Activated naive CD4-positive, alpha-beta T cell treated with anti-CD3 and anti-CD28 coated beads, Interleukin-2, amount 50 U/mL, for 24 hours (primary cell): ENCODE data around the gene DPYD.

Source experiments
- H3K27ac Mint-ChIP-seq: one replicate; pipeline ENCODE4 v1.8.0; 2021; ENCODE audit warnings: mild to moderate bottlenecking, mixed read lengths
- H3K27me3 Mint-ChIP-seq: one replicate; pipeline ENCODE4 v1.8.0; 2021; ENCODE audit warnings: mixed read lengths
- H3K36me3 Mint-ChIP-seq: one replicate; pipeline ENCODE4 v1.8.0; 2021; ENCODE audit warnings: mixed read lengths
- H3K4me1 Mint-ChIP-seq: one replicate; pipeline ENCODE4 v1.8.0; 2021; ENCODE audit warnings: mixed read lengths
- H3K4me3 Mint-ChIP-seq: one replicate; pipeline ENCODE4 v1.8.0; 2021; ENCODE audit warnings: mild to moderate bottlenecking, mixed read lengths
- H3K9me3 Mint-ChIP-seq: one replicate; pipeline ENCODE4 v1.8.0; 2021; ENCODE audit warnings: mixed read lengths

Gene DPYD

DNA sequence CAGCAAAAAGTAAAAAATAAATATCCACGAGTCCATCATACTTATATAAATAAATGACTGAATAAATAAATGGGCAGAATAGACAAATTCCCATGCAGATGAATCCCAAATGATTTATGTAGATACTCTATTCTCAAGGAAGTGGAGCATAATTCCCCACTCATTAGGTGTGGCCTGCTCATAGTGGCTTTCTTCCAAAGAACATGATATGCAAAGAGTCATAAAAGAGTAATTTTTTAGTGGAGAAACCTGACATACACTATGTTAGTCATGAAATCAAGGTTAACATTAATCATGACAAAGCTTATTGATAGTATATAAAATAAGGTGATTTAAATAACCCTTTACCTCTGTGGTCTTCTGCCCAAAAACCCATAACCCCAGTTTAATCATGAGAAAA, 298.9 kb downstream of the DPYD start:
- Mint-ChIP-seq H3K36me3 (peaks cover 6% of the 10 kb centered on the region), H3K9me3 (no peaks in the 10 kb centered on the region), H3K27me3 (no peaks in the 10 kb centered on the region), H3K4me1 (peaks cover 3% of the 10 kb centered on the region), H3K4me3 (no peak overlapping the region), H3K27ac (no peak overlapping the region)

DNA sequence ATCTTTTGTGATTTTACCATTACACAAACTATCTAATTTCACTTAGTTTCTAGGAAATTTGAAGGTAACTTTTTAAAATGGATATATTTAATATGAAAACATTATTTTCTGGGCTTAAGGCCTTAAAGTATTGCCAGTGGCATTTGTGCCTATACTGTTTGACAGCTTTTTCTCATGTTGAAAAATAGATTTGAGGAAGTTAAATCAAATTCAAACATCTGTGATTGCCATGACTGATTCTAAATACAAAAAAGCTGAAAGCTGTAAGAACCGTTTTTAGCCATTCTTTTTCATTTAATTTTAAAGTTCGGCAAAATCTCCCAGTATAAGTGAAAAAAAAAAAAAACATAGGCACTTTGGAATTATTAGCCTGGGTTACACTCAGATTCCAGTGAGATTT, 301.1 kb downstream of the DPYD start:
- H3K36me3 Mint-ChIP-seq = peaks cover 14% of the 10 kb centered on the region

DNA sequence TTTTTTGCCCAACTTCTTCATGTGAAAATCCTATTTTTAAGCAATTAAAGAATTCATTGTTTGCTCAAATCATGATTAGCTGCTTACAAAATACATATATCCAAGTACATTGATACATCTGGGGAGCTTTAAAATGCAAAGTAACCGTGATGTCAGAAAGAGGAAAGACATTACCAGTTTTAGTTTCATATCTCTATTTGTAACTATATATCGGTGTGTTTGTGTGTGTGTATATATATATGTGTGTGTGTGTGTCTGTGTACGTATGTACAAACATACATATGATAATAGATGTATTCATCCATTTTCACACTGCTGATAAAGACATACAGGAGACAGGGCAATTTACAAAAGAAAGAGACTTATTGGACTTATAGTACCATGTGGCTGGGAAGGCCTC, 310.1 kb downstream of the DPYD start:
- no peak overlapping the region for H3K27ac Mint-ChIP-seq
- H3K4me3 Mint-ChIP-seq = no peak overlapping the region
- no peaks in the 10 kb centered on the region for H3K27me3 Mint-ChIP-seq
- H3K36me3 Mint-ChIP-seq = peaks cover 17% of the 10 kb centered on the region
- H3K9me3 Mint-ChIP-seq = peaks cover 9% of the 10 kb centered on the region
- H3K4me1 Mint-ChIP-seq = peaks cover 10% of the 10 kb centered on the region

More for the DNA sequence above, 301.1 kb downstream of the DPYD start:
- H3K27ac Mint-ChIP-seq = no peak overlapping the region
- H3K4me3 Mint-ChIP-seq = no peak overlapping the region
- peaks cover 3% of the 10 kb centered on the region for H3K4me1 Mint-ChIP-seq
- no peaks in the 10 kb centered on the region for H3K27me3 Mint-ChIP-seq
- peaks cover 8% of the 10 kb centered on the region for H3K9me3 Mint-ChIP-seq

DNA sequence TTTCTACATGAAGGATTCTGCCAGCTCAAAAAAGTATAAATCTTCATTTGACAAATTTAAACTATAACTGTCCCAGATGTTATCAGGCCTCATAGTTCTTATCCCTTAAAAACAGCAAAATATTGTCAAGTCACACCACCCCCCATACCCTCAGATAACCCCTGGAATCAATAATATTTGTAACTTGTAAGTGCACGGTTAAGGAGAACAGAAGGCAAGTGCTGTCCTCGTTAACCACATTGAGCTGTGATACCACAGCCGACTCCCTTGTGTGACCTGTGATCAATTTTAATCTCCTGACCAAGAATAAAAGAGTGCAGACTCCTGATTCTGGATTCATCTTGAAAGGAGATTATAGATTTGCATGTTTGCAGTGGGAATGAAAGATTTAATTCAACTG, 310.7 kb downstream of the DPYD start:
- Mint-ChIP-seq H3K4me1 (peaks cover 15% of the 10 kb centered on the region), H3K27ac (no peak overlapping the region), H3K4me3 (no peak overlapping the region), H3K36me3 (peaks cover 12% of the 10 kb centered on the region), H3K27me3 (no peaks in the 10 kb centered on the region), H3K9me3 (peaks cover 5% of the 10 kb centered on the region)

DNA sequence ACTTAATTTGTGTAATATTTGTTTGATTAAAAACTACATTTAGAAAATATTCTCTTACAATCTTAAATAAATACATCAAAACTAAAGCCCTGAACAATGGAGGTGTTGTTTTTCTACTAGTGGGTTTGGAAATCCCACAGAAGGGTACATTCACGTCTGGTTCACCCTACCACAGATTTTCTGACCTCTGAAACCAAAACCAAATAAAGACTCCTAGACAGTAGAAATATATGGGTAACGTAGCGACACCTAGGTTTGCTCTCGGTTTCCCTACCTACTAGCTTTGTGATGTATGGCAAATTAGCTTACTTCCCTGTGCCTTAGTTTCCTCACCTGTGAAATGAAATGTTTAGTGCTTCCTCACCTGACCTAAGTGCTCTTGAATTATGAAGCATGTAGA, 312.6 kb downstream of the DPYD start:
- H3K27ac Mint-ChIP-seq = no peak overlapping the region
- H3K4me3 Mint-ChIP-seq = no peak overlapping the region
- peaks cover 5% of the 10 kb centered on the region for H3K9me3 Mint-ChIP-seq
- peaks cover 12% of the 10 kb centered on the region for H3K36me3 Mint-ChIP-seq
- peaks cover 15% of the 10 kb centered on the region for H3K4me1 Mint-ChIP-seq
- H3K27me3 Mint-ChIP-seq = no peaks in the 10 kb centered on the region

DNA sequence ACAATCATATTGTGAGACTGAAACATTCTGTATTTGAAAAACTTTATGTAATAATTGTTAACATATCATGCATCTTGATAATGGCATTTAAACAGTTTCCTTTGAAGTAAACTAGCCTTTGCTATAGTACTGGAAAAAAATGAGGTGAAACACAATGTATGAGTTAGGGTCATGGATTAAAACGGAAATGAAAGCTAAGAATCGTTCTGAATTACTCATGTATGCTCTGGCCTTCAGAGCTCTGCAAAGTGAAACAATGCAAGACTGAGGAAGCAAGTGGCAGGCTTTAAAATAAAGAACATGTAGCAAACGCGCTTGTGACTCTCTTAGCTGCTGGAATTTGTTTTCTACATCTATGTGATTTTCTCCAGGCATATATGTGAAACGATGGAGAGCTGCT, 317.1 kb downstream of the DPYD start:
- no peaks in the 10 kb centered on the region for H3K27me3 Mint-ChIP-seq
- H3K4me1 Mint-ChIP-seq = peaks cover 6% of the 10 kb centered on the region
- no peak overlapping the region for H3K27ac Mint-ChIP-seq

DNA sequence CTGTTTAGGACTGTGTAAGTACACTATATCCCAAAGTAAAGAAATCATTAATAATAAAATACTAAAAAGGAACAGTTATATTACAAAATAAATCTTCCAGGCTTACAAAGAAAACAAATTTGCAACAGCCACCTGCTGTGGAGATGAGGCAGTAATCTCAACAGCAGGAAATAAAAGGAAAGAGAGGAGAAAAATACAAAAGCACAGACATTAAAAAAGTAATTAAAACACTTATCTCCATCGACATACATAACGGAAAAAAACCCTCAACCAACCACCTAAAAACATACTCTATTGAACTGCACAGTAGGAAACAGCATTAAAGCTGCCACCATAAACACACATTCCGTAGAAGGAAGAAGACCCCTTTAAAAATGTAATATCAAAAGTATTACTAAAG, 317.6 kb downstream of the DPYD start:
- Mint-ChIP-seq H3K27me3 (no peaks in the 10 kb centered on the region), H3K4me1 (peaks cover 6% of the 10 kb centered on the region), H3K9me3 (no peaks in the 10 kb centered on the region), H3K4me3 (no peak overlapping the region), H3K36me3 (peaks cover 4% of the 10 kb centered on the region), H3K27ac (peak overlapping the region; percentile 51)

More for the DNA sequence above, 317.1 kb downstream of the DPYD start:
- Mint-ChIP-seq H3K9me3 (no peaks in the 10 kb centered on the region), H3K36me3 (peaks cover 4% of the 10 kb centered on the region), H3K4me3 (no peak overlapping the region)

DNA sequence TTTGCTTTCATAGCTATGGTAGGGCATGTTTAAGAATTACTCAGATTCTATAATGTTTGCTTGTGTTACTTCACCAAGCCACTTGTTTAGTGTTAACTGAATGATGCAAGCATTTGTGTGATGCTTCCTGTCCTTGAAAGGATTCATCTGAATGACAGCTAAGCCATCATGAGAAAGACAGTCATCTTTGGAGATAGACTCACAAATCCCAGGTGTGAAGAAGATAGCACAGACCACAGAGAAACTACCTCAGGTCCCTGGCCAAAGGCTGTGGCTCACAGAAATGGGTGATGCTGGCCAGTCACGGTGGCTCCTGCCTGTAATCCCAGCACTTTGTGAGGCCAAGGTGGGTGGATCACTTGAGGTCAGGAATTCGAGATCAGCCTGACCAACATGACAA, 321.4 kb downstream of the DPYD start:
- H3K4me1 Mint-ChIP-seq = no peaks in the 10 kb centered on the region
- no peaks in the 10 kb centered on the region for H3K36me3 Mint-ChIP-seq
- H3K27me3 Mint-ChIP-seq = no peaks in the 10 kb centered on the region
- H3K27ac Mint-ChIP-seq = no peak overlapping the region
- no peaks in the 10 kb centered on the region for H3K9me3 Mint-ChIP-seq
- H3K4me3 Mint-ChIP-seq = no peak overlapping the region

DNA sequence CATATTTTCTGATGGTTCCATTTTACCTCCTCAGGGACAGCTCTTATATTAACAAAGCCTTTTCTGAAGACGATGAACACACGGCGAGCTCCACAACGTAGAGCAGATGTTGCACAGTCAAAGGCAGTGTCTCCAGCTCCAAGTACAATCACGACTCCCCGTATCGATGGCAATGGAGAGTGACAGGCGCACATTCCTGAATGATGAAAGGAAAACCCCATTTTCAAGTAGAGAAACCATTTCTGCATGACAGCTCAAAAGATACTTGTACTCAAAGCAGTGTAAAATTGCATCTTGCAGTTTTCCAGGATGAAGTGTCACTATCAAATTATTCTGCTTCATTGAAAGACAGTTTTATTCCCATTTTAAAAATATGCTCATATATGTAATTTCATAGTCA, 327.6 kb downstream of the DPYD start:
- Mint-ChIP-seq H3K36me3 (peaks cover 26% of the 10 kb centered on the region), H3K27me3 (no peaks in the 10 kb centered on the region), H3K27ac (no peak overlapping the region), H3K4me1 (no peaks in the 10 kb centered on the region), H3K9me3 (no peaks in the 10 kb centered on the region), H3K4me3 (no peak overlapping the region)

DNA sequence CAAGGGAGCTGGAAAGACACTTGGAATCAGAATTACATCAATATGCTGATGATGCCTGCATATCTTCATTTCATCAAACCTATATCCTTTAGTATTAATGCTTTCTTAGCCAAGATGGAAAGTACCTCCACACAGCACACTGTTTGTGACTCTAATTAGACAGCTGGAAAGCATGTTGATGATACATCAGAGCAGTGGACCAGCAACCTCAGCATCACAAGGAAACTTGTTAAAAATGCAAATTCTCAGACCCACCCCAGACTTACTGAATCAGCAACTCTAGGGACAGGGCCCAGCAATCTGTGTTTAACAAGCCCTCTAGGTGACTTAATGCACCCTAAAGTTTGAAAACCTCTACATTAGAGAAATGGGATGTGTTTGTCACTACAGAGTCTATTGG, 332.1 kb downstream of the DPYD start:
- H3K27me3 Mint-ChIP-seq = no peaks in the 10 kb centered on the region
- no peaks in the 10 kb centered on the region for H3K4me1 Mint-ChIP-seq
- no peak overlapping the region for H3K4me3 Mint-ChIP-seq
- no peak overlapping the region for H3K27ac Mint-ChIP-seq
- H3K9me3 Mint-ChIP-seq = no peaks in the 10 kb centered on the region
- H3K36me3 Mint-ChIP-seq = peaks cover 42% of the 10 kb centered on the region

DNA sequence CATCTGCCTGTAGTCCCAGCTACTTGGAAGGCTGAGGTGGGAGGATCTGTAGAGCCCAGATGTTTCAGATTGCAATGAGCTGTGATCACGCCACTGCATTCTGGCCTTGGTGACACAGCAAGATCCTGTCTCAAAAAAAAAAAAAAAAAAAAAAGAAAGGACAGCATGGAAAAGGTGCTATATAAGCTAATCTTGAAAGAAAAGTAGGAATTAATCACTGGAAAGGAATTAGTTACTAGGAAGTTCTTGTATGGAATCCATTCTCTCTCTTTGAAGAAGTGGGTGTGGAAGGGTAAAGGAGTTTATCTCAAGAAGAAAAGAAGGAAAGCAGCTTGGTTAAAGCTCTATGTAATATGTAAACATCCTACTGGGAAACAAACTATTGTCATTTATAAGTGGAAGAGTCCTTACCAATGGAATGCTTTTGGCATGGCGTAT, 339.2 kb downstream of the DPYD start:
- Mint-ChIP-seq H3K36me3 (peaks cover 14% of the 10 kb centered on the region), H3K4me3 (no peak overlapping the region), H3K9me3 (no peaks in the 10 kb centered on the region), H3K27ac (no peak overlapping the region), H3K4me1 (no peaks in the 10 kb centered on the region), H3K27me3 (no peaks in the 10 kb centered on the region)

DNA sequence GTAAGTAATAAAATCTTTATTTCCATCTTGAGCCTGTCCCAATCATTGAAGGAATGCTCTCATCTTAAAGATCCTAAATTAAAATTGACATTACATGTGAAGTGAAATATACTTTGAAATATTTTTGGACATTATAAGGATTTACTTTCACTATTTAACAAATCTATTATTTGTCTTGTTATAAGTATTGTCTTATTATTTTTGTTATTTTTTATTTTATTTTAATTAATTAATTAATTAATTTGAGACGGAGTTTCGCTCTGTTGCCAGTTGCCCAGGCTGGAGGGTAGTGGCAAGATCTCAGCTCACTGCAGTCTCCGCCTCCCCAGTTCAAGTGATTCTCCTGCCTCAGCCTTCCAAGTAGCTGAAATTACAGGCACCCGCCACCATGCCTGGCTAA, 343.2 kb downstream of the DPYD start:
- no peaks in the 10 kb centered on the region for H3K9me3 Mint-ChIP-seq
- no peaks in the 10 kb centered on the region for H3K4me1 Mint-ChIP-seq
- peaks cover 15% of the 10 kb centered on the region for H3K36me3 Mint-ChIP-seq
- no peaks in the 10 kb centered on the region for H3K27me3 Mint-ChIP-seq
- no peak overlapping the region for H3K27ac Mint-ChIP-seq
- no peak overlapping the region for H3K4me3 Mint-ChIP-seq

DNA sequence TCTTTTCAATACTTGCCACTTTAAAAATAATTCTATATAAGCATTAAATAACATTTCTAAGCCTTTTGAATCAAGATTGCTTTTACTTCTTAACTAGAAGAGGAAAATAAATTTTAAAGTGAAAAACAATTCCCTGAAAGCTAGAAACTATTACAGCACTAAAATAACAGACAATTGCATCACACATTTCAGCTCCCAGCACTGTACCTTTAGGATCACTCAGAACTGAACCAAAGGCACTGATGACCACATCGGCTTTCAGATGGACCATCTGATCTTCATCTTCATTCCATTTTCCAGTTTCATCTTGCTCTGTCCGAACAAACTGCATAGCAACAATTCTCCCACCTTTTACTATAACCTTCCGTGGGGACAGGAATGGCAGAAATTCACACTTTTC, 347.3 kb downstream of the DPYD start:
- no peaks in the 10 kb centered on the region for H3K9me3 Mint-ChIP-seq
- peaks cover 27% of the 10 kb centered on the region for H3K36me3 Mint-ChIP-seq
- no peak overlapping the region for H3K4me3 Mint-ChIP-seq
- no peaks in the 10 kb centered on the region for H3K27me3 Mint-ChIP-seq
- H3K4me1 Mint-ChIP-seq = no peaks in the 10 kb centered on the region
- H3K27ac Mint-ChIP-seq = no peak overlapping the region

DNA sequence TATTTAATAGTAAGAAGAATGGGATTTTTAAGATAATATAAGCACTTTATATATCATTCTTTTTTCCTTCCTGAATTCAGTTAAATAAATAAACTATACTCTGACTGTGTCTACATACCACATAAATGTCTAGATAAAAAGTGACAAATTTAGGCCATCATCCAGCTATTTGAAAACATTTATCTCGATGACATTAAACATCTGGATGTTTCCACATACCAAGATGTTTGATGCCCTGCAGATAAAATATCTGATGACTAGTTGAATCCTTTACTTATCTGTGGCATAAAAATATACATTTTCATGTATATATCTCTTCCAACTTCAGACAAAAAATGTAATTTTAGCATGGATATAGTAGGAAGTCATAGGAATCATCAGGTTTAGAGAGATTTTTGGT, 348.3 kb downstream of the DPYD start:
- Mint-ChIP-seq H3K27me3 (no peaks in the 10 kb centered on the region), H3K27ac (no peak overlapping the region), H3K36me3 (peaks cover 27% of the 10 kb centered on the region), H3K4me1 (no peaks in the 10 kb centered on the region), H3K9me3 (no peaks in the 10 kb centered on the region), H3K4me3 (no peak overlapping the region)

DNA sequence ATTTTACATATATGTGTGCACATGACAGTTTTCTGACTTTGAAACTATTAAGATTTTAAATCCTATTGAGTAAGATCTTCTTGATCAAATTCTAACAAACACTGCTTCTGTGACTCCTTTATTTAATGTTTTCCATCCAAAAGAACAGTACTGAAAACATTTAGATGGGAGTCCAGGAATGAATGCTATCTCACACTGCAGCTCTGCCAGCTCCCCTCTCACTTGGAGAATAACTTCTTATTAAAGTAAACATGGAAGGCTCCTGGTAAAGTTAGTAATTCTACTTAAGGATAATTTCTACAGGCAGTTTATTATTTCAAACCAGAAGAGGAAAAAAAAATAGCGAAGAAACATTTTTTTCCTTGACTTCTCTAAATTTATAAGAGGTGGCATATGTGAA, 349.1 kb downstream of the DPYD start:
- no peak overlapping the region for H3K4me3 Mint-ChIP-seq
- H3K27me3 Mint-ChIP-seq = no peaks in the 10 kb centered on the region
- H3K9me3 Mint-ChIP-seq = no peaks in the 10 kb centered on the region
- H3K4me1 Mint-ChIP-seq = no peaks in the 10 kb centered on the region
- H3K36me3 Mint-ChIP-seq = peaks cover 27% of the 10 kb centered on the region
- H3K27ac Mint-ChIP-seq = no peak overlapping the region

DNA sequence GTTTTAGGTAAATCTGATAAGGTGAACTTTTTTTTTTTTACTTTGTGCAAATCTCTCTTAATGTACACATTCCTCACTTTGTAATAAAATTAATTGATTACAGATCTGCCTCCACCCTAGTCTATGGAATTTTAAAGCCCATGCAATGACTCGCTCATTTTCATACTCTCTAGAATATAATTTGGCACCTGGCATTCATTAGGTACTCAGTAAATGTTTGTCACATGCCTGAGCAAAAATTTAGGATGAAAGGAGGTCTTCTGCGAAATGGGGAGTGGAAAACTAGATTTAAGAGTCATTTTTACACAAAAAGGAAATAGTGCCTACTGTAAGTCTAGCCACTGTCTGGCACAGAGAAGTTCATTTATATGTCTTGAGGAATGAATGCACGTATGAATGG, 350.1 kb downstream of the DPYD start:
- no peaks in the 10 kb centered on the region for H3K4me1 Mint-ChIP-seq
- H3K4me3 Mint-ChIP-seq = no peak overlapping the region

DNA sequence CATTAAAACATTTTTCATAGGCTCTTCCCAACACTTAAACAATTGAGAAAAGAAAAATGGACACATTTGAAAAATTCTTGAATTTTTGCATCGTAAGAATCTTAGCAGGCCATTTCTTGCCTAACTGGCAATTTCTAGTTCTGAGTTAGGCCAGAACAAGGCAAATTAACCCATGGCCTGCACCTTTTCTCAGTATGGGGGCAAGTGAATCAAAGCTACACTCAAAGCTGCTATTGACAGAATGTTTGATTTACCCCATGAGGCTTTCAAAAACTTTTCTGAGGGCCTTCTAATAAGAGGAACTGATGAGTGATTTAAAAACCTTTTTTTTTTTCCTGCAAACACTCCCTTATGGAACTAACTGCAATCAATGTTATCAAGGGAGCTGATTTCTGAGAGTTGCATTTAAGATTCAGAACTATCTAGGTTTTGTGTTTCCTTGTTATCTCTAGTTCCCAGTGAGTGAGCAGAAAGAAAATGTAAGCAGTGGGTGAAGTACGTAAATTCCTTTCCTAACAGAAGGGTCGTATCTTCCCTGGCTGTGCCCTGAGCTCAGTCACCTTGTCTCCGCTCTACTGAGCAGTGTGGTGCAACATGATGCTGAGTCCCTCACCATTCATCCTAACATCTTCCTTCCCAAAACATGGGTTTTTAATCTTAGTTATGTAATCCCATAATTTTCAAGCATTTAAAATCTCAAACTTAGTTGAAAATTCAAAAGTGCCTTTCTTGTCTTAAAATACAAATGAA, 353.7 kb downstream of the DPYD start:
- H3K9me3 Mint-ChIP-seq = no peaks in the 10 kb centered on the region
- H3K36me3 Mint-ChIP-seq = peaks cover 29% of the 10 kb centered on the region
- H3K27ac Mint-ChIP-seq = no peak overlapping the region
- H3K4me3 Mint-ChIP-seq = no peak overlapping the region
- H3K27me3 Mint-ChIP-seq = no peaks in the 10 kb centered on the region
- H3K4me1 Mint-ChIP-seq = no peaks in the 10 kb centered on the region

More for the DNA sequence above, 350.1 kb downstream of the DPYD start:
- Mint-ChIP-seq H3K27ac (no peak overlapping the region), H3K27me3 (no peaks in the 10 kb centered on the region), H3K9me3 (no peaks in the 10 kb centered on the region), H3K36me3 (peaks cover 29% of the 10 kb centered on the region)
